ENCODE results near the gene THRA. TPM values are rescaled to one million over a fixed set of nuclear protein-coding genes. Genes with fewer than 3 reads are reported as not detected.

Gene THRA
- total RNA-seq (78.1 and 87.0 TPM in 2 replicates), polyA plus RNA-seq (58.1 and 65.4 TPM in 2 replicates)

- no peak for TF ChIP-seq CTCF (IDR thresholded peaks at IDR 0.05; ENCODE audit: low read depth, low read length)
- peak; percentile 66 to 85 for DNase-seq (ENCODE audit: low read depth in 1 of 2, low spot score in 1 of 2)
- Histone ChIP-seq H3K4me3 (peak within 1 kb of the TSS; percentile 93), H3K36me3 (no peaks in the 10 kb centered on the region), H3K27me3 (no peaks in the 10 kb centered on the region), H3K4me1 (ENCODE audit: low read depth) (peaks cover 31% of the 10 kb centered on the region), H3K9me3 (ENCODE audit: low read depth) (no peaks in the 10 kb centered on the region), H3K27ac (peak within 1 kb of the TSS; percentile 84)
Observed at GRCh38 chr17:40062329-40063186, at the start of gene THRA. TSS of gene THRA (plus strand) at chr17:40062965. CDS start at chr17:40074489, 11,524 bp downstream.

- no peak for TF ChIP-seq CTCF (IDR thresholded peaks at IDR 0.05; ENCODE audit: low read depth, low read length)
- H3K27ac ChIP-seq: no peak overlapping the region
- H3K4me3 ChIP-seq: no peak overlapping the region
- peaks cover 13% of the 10 kb centered on the region for H3K4me1 ChIP-seq (ENCODE audit: low read depth)
- no peaks in the 10 kb centered on the region for H3K27me3 ChIP-seq
- peak in 1 of 2 donors; percentile 43 for DNase-seq (ENCODE audit: low read depth in 1 of 2, low spot score in 1 of 2)
- H3K36me3 ChIP-seq: no peaks in the 10 kb centered on the region
- no peaks in the 10 kb centered on the region for H3K9me3 ChIP-seq (ENCODE audit: low read depth)
Observed at GRCh38 chr17:40014375-40014980, 48.3 kb upstream of the THRA start.

GRCh38 chr17:40015005-40015997 is 47.5 kb upstream of the THRA start, which contains the start of gene CSF3:
TSS of gene CSF3 (plus strand) at chr17:40015440. CDS start at chr17:40015475, 35 bp downstream.
- Histone ChIP-seq H3K36me3 (peaks cover 2% of the 10 kb centered on the region), H3K9me3 (ENCODE audit: low read depth) (no peaks in the 10 kb centered on the region), H3K27ac (no peak within 1 kb of the TSS), H3K4me3 (no peak within 1 kb of the TSS), H3K27me3 (no peaks in the 10 kb centered on the region), H3K4me1 (ENCODE audit: low read depth) (peaks cover 13% of the 10 kb centered on the region)
- DNase-seq (ENCODE audit: low read depth in 1 of 2, low spot score in 1 of 2): peak in 1 of 2 donors; percentile 44
- TF ChIP-seq CTCF (IDR thresholded peaks at IDR 0.05; ENCODE audit: low read depth, low read length): no peak

- Histone ChIP-seq H3K36me3 (peaks cover 2% of the 10 kb centered on the region), H3K27ac (no peak overlapping the region), H3K9me3 (ENCODE audit: low read depth) (no peaks in the 10 kb centered on the region), H3K4me1 (ENCODE audit: low read depth) (peaks cover 13% of the 10 kb centered on the region), H3K27me3 (no peaks in the 10 kb centered on the region), H3K4me3 (no peak overlapping the region)
- no peak for TF ChIP-seq CTCF (IDR thresholded peaks at IDR 0.05; ENCODE audit: low read depth, low read length)
- no peak for DNase-seq (ENCODE audit: low read depth in 1 of 2, low spot score in 1 of 2)
Observed at GRCh38 chr17:40015998-40016985, 46.5 kb upstream of the THRA start.
